ENCODE data around the gene ARL6IP1.

DNA sequence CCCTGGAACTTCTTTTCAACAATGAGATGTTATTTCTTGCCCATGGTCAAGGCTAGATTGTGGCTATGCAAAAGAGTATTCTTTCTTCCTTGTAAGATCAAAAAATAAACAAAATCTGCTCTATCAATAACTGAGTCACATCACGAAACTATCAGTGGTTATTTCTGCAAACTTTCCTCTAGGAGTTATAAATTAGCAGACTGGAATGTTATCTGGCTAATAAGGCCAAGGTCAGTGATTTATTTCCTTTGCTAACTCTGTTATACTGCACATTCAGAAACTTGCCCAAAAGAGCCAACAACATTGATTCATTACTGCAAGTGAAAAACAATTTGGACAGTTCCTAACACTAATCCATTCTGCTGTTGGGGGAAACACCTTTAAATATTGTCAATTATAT, 5.0 kb downstream of the ARL6IP1 start:
- TF ChIP-seq ZNF780A (CRISPR knock-in tag; IDR thresholded peaks at IDR 0.05) (no peak), ZNF639 (CRISPR knock-in tag; conservative IDR thresholded peaks at IDR 0.05) (no peak), FOSL1 (CRISPR knock-in tag; IDR thresholded peaks at IDR 0.05; ENCODE audit: borderline replicate concordance) (no peak), ZNF530 (CRISPR knock-in tag; IDR thresholded peaks at IDR 0.05; ENCODE audit: low read depth) (no peak), ZFP36 (IDR thresholded peaks at IDR 0.05; ENCODE audit: borderline replicate concordance, low read depth, low read length, partially characterized antibody) (no peak), ZNF317 (CRISPR knock-in tag; IDR thresholded peaks at IDR 0.05) (no peak), RFX5 (IDR thresholded peaks at IDR 0.05; ENCODE audit: low read depth, low read length) (no peak), CEBPB (IDR thresholded peaks at IDR 0.05; ENCODE audit: borderline replicate concordance, low read depth, low read length) (no peak), TEAD3 (CRISPR knock-in tag; optimal IDR thresholded peaks at IDR 0.05; ENCODE audit: borderline replicate concordance) (no peak), FOXK2 (IDR thresholded peaks at IDR 0.05) (no peak), PATZ1 (CRISPR knock-in tag; IDR thresholded peaks at IDR 0.05) (no peak), ZFP62 (CRISPR knock-in tag; IDR thresholded peaks at IDR 0.05) (no peak)
